Tibial nerve (tissue), 4 donors: ENCODE measurements around the gene C4orf17. TPM values are rescaled to one million over a fixed set of nuclear protein-coding genes. Genes with fewer than 3 reads are reported as not detected.
"Not testable (repeated sequence)": the region's sequence is repeated elsewhere in the genome, so short reads cannot be mapped to it uniquely, and the experiment has no call there.

Source experiments
- DNase-seq, 2 donors: peaks; one replicate each; pipeline ENCODE4 v3.0.0-alpha.2; 2019; ENCODE audit warnings: low spot score in 2 of 2
- H3K27ac ChIP-seq, 4 donors: fragments of 200-600 bp; sonication (generic) in 3 of 4; one replicate each; pipeline ENCODE4 v1.5.1; 2017 to 2019; ENCODE audit warnings: mild to moderate bottlenecking in 1 of 4
- H3K27me3 ChIP-seq, 2 donors: fragments of 200-600 bp; sonication (generic) in 1 of 2; one replicate each; pipeline versions ENCODE4 v1.5.1 to v1.6.0; 2017 to 2019
- H3K36me3 ChIP-seq, 3 donors: fragments of 200-600 bp; sonication (generic); one replicate each; pipeline ENCODE4 v1.5.1; 2018 to 2019
- H3K4me1 ChIP-seq, 4 donors: fragments of 200-600 bp; sonication (generic) in 3 of 4; one replicate each; pipeline ENCODE4 v1.5.1; 2017 to 2019
- H3K4me3 ChIP-seq, 4 donors: fragments of 200-600 bp; sonication (generic) in 3 of 4; one replicate each; pipeline ENCODE4 v1.5.1; 2017 to 2019; ENCODE audit warnings: mild to moderate bottlenecking in 1 of 4, moderate library complexity in 1 of 4
- H3K9me3 ChIP-seq, 4 donors: fragments of 200-600 bp; sonication (generic) in 3 of 4; one replicate each; pipeline ENCODE4 v1.5.1; 2017 to 2019
- CTCF ChIP-seq, 5 experiments: fragments of 200-600 bp in 3 of 5; fragments of 450-650 bp in 2 of 5; sonication (generic) in 3 of 5; IDR thresholded peaks; one replicate each; pipeline ENCODE4 v1.5.1; 2016 to 2019; ENCODE audit warnings: antibody characterized with exemption in 5 of 5, mild to moderate bottlenecking in 3 of 5, moderate library complexity in 2 of 5
- EP300 ChIP-seq, 2 donors: sonication (generic); formaldehyde crosslinking; IDR thresholded peaks; one replicate each; pipeline ENCODE4 v1.6.1; 2017; ENCODE audit warnings: antibody characterized with exemption in 2 of 2, mild to moderate bottlenecking in 1 of 2
- POLR2A ChIP-seq, 2 donors: fragments of 450-650 bp; IDR thresholded peaks; one replicate each; pipeline ENCODE4 v1.6.1; 2017; ENCODE audit warnings: antibody characterized with exemption in 2 of 2, mild to moderate bottlenecking in 2 of 2, moderate library complexity in 2 of 2
- WGBS, 2 donors: methylation state at CpG; one replicate each; pipeline ENCODE4 v1.1.5; 2018; 5-methylcytosine and 5-hydroxymethylcytosine counted together
- total RNA-seq, 4 donors: library from RNA; depleted of rRNA; stranded (reverse); fragments of >200 nt; gene quantifications; one replicate each; pipeline ENCODE4 v1.1.0, GENCODE V29; 2016

The C4orf17 gene
- total RNA-seq, 4 donors from 2014 or later, result not detected

GRCh38 chr4:99507349-99507748 lies 3.5 kb upstream of the C4orf17 start:
- no peaks in the 10 kb centered on the region for H3K4me1 ChIP-seq
- DNase-seq, result no peak
- no peak overlapping the region for H3K27ac ChIP-seq
- no peak overlapping the region for H3K4me3 ChIP-seq
- WGBS, 2 donors, result 77 to 84% methylated on average over 1 of the region's 1 CpG
- H3K9me3 ChIP-seq, result peaks cover 0 to 9% (median 0%) of the 10 kb centered on the region in 4 donors
- TF ChIP-seq POLR2A (IDR thresholded peaks at IDR 0.05) (no peak), EP300 (IDR thresholded peaks at IDR 0.05) (no peak), CTCF (IDR thresholded peaks at IDR 0.05) (no peak)
- no peaks in the 10 kb centered on the region for H3K36me3 ChIP-seq
- no peaks in the 10 kb centered on the region for H3K27me3 ChIP-seq

GRCh38 chr4:99507762-99508161 lies 3.1 kb upstream of the C4orf17 start:
- Histone ChIP-seq H3K27me3 (no peaks in the 10 kb centered on the region), H3K36me3 (no peaks in the 10 kb centered on the region), H3K4me3 (no peak overlapping the region), H3K9me3 (peaks cover 0 to 9% (median 0%) of the 10 kb centered on the region in 4 donors), H3K4me1 (no peaks in the 10 kb centered on the region), H3K27ac (no peak overlapping the region)
- no peak for DNase-seq
- TF ChIP-seq EP300 (IDR thresholded peaks at IDR 0.05), result no peak
- no peak for TF ChIP-seq CTCF (IDR thresholded peaks at IDR 0.05)
- no peak for TF ChIP-seq POLR2A (IDR thresholded peaks at IDR 0.05)

GRCh38 chr4:99518601-99519295 lies 7.9 kb downstream of the C4orf17 start:
- H3K27ac ChIP-seq, result no peak overlapping the region
- no peaks in the 10 kb centered on the region for H3K36me3 ChIP-seq
- no peaks in the 10 kb centered on the region for H3K4me1 ChIP-seq
- no peak overlapping the region for H3K4me3 ChIP-seq
- H3K9me3 ChIP-seq, result no peaks in the 10 kb centered on the region
- TF ChIP-seq EP300 (IDR thresholded peaks at IDR 0.05), result no peak
- no peak for TF ChIP-seq CTCF (IDR thresholded peaks at IDR 0.05)
- no peak for TF ChIP-seq POLR2A (IDR thresholded peaks at IDR 0.05)
- WGBS, 2 donors, result 67 to 70% methylated on average over 6 of the region's 6 CpGs
- no peak for DNase-seq
- H3K27me3 ChIP-seq, result no peaks in the 10 kb centered on the region

- no peak for DNase-seq
- Histone ChIP-seq H3K9me3 (peaks cover 0 to 5% (median 0%) of the 10 kb centered on the region in 4 donors), H3K4me3 (no peak overlapping the region), H3K4me1 (no peaks in the 10 kb centered on the region), H3K36me3 (no peaks in the 10 kb centered on the region), H3K27ac (no peak overlapping the region), H3K27me3 (no peaks in the 10 kb centered on the region)
- TF ChIP-seq CTCF (IDR thresholded peaks at IDR 0.05) (no peak), POLR2A (IDR thresholded peaks at IDR 0.05) (no peak), EP300 (IDR thresholded peaks at IDR 0.05) (no peak)
Measured at GRCh38 chr4:99529228-99529627, 18.4 kb downstream of the C4orf17 start.

- Histone ChIP-seq H3K9me3 (peaks cover 0 to 6% (median 0%) of the 10 kb centered on the region in 4 donors), H3K27me3 (no peaks in the 10 kb centered on the region), H3K4me3 (no peak overlapping the region), H3K36me3 (no peaks in the 10 kb centered on the region), H3K4me1 (no peaks in the 10 kb centered on the region), H3K27ac (no peak overlapping the region)
- TF ChIP-seq CTCF (IDR thresholded peaks at IDR 0.05) (no peak), EP300 (IDR thresholded peaks at IDR 0.05) (no peak), POLR2A (IDR thresholded peaks at IDR 0.05) (no peak)
- WGBS, 2 donors, result 59 to 61% methylated on average over 3 of the region's 3 CpGs
- no peak for DNase-seq
Measured at GRCh38 chr4:99529956-99530355, 19.1 kb downstream of the C4orf17 start.

- not testable (repeated sequence) for H3K27ac ChIP-seq, H3K9me3 ChIP-seq, H3K36me3 ChIP-seq, H3K4me1 ChIP-seq, H3K4me3 ChIP-seq, H3K27me3 ChIP-seq, DNase-seq
- WGBS, 2 donors, result 76 to 81% methylated on average over 3 of the region's 3 CpGs
Measured at GRCh38 chr4:99534699-99535098, 23.9 kb downstream of the C4orf17 start.
